ENCODE data around the gene CALY.

DNA sequence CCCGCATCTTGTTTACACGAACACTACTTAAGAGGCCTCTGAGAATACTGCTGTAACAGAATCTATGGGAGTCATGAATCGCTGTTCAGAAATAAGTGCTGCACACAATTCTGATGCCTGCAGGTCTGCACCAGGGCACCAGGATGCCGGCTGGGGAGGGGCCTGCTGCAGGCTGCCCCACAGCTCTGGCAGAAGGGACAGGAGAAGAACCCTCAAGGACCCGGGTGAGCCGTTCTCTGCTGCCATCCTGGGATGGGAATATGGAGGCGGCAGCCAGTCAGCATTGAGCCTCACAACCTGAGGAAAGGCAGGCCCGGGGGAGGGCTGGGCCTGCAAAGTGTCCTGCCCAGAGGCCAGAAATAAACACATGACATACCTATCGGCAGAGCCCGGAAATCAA, 39.2 kb downstream of the CALY start:
- TF ChIP-seq ZNF266 (tag by site-specific recombination; IDR thresholded peaks at IDR 0.05; ENCODE audit: low read depth), result no peak
- no peak for TF ChIP-seq ZNF416 (tag by site-specific recombination; IDR thresholded peaks at IDR 0.05)
- TF ChIP-seq, protein P1, sequence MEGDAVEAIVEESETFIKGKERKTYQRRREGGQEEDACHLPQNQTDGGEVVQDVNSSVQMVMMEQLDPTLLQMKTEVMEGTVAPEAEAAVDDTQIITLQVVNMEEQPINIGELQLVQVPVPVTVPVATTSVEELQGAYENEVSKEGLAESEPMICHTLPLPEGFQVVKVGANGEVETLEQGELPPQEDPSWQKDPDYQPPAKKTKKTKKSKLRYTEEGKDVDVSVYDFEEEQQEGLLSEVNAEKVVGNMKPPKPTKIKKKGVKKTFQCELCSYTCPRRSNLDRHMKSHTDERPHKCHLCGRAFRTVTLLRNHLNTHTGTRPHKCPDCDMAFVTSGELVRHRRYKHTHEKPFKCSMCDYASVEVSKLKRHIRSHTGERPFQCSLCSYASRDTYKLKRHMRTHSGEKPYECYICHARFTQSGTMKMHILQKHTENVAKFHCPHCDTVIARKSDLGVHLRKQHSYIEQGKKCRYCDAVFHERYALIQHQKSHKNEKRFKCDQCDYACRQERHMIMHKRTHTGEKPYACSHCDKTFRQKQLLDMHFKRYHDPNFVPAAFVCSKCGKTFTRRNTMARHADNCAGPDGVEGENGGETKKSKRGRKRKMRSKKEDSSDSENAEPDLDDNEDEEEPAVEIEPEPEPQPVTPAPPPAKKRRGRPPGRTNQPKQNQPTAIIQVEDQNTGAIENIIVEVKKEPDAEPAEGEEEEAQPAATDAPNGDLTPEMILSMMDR (tag by site-specific recombination; IDR thresholded peaks at IDR 0.05), result no peak
- TF ChIP-seq, protein P2, sequence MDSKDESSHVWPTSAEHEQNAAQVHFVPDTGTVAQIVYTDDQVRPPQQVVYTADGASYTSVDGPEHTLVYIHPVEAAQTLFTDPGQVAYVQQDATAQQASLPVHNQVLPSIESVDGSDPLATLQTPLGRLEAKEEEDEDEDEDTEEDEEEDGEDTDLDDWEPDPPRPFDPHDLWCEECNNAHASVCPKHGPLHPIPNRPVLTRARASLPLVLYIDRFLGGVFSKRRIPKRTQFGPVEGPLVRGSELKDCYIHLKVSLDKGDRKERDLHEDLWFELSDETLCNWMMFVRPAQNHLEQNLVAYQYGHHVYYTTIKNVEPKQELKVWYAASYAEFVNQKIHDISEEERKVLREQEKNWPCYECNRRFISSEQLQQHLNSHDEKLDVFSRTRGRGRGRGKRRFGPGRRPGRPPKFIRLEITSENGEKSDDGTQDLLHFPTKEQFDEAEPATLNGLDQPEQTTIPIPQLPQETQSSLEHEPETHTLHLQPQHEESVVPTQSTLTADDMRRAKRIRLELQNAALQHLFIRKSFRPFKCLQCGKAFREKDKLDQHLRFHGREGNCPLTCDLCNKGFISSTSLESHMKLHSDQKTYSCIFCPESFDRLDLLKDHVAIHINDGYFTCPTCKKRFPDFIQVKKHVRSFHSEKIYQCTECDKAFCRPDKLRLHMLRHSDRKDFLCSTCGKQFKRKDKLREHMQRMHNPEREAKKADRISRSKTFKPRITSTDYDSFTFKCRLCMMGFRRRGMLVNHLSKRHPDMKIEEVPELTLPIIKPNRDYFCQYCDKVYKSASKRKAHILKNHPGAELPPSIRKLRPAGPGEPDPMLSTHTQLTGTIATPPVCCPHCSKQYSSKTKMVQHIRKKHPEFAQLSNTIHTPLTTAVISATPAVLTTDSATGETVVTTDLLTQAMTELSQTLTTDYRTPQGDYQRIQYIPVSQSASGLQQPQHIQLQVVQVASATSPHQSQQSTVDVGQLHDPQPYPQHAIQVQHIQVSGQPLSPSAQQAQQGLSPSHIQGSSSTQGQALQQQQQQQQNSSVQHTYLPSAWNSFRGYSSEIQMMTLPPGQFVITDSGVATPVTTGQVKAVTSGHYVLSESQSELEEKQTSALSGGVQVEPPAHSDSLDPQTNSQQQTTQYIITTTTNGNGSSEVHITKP (tag by site-specific recombination; IDR thresholded peaks at IDR 0.05), result no peak
